Stimulated activated effector memory CD8-positive, alpha-beta T cell treated with anti-CD3 and anti-CD28 coated beads, Interleukin-12 subunit alpha, Interleukin-12 subunit beta, amount 100 ng/mL, for 72 hours (primary cell): ENCODE results near the gene PLPP3.

Experiments used
- ATAC-seq: fragments of 150-1000 bp; cut with Tn5 transposase; 2 replicates; pipeline ENCODE4 v1.10.0; 2021
- DNase-seq, 2 donors: peaks; one replicate each; pipeline ENCODE4 v3.0.0; 2021 to 2022; ENCODE audit warnings: low spot score in 2 of 2
- H3K27ac Mint-ChIP-seq: one replicate; pipeline ENCODE4 v1.8.0; 2022; ENCODE audit warnings: mild to moderate bottlenecking, mixed read lengths
- H3K36me3 Mint-ChIP-seq: one replicate; pipeline ENCODE4 v1.8.0; 2022; ENCODE audit warnings: mild to moderate bottlenecking, mixed read lengths
- H3K4me1 Mint-ChIP-seq: one replicate; pipeline ENCODE4 v1.8.0; 2022; ENCODE audit warnings: mixed read lengths
- H3K4me3 Mint-ChIP-seq: one replicate; pipeline ENCODE4 v1.8.0; 2022; ENCODE audit warnings: mild to moderate bottlenecking, mixed read lengths
- H3K9me3 Mint-ChIP-seq: one replicate; pipeline ENCODE4 v1.8.0; 2022; ENCODE audit warnings: mixed read lengths

The PLPP3 gene

DNA sequence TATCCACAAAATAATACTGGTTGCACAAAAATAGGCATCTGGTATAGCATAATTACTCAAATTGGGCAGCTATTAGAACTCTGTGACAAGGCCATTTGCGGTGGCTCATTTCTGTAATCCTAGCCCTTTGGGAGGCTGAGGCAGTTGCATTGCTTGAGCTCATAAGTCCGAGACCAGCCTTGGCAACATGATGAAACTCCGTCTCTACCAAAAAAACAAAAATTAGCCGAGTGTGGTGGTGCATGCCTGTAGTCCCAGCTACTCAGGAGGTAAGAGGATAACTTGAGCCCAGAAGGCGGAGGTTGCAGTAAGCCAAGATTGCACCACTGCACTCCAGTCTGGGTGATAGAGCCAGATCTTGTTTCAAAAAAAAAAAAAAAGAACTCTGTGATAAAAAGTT, 36.7 kb downstream of the PLPP3 start:
- no peaks in the 10 kb centered on the region for H3K4me1 Mint-ChIP-seq
- peaks cover 3% of the 10 kb centered on the region for H3K9me3 Mint-ChIP-seq
- H3K27ac Mint-ChIP-seq, result no peak overlapping the region
- no peak for ATAC-seq
- DNase-seq, result no peak
- H3K36me3 Mint-ChIP-seq, result no peaks in the 10 kb centered on the region
- H3K4me3 Mint-ChIP-seq, result no peak overlapping the region

DNA sequence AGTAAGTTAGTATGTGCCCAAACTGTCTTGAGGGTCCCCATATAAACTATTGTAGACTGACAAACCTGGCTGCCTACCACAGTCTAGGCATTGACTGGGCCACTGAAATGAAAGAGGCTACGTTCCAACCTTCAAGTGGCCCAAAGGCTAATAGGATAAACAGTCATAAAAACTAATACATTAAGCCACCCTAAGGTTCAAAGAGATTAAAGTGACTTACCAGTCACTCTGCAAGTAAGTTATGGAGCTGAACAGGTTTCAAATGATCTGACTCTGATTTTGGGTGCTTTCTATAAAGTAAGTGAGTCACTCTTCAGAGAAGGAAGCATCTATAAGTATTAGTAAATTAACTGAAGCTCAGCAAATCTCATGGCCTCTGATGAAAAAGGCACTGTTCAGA, 38.0 kb downstream of the PLPP3 start:
- H3K4me1 Mint-ChIP-seq, result no peaks in the 10 kb centered on the region
- ATAC-seq (no peak), DNase-seq (no peak)
- no peak overlapping the region for H3K27ac Mint-ChIP-seq
- H3K4me3 Mint-ChIP-seq, result no peak overlapping the region
- no peaks in the 10 kb centered on the region for H3K36me3 Mint-ChIP-seq
- H3K9me3 Mint-ChIP-seq, result peaks cover 3% of the 10 kb centered on the region

DNA sequence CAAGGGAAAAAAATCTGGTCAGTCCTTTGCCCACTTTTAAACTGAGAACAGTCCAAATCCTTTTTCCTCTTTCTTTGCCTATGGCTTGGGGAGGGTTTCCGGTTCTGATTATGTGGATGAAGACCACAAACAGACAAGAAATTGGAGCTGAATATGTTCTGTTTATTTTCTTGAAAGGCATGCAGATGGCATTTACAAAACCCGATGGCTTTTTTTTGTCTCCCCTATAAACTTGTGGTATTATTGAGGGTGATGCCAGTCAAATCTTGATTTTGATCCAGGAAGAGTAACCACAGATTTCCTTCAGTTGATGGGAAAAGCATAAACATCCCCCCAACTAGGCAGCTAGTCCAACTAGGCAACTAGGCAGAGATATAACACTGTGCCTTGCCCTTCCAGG, 38.9 kb downstream of the PLPP3 start:
- no peak for ATAC-seq
- Mint-ChIP-seq H3K4me1 (no peaks in the 10 kb centered on the region), H3K36me3 (no peaks in the 10 kb centered on the region), H3K4me3 (no peak overlapping the region), H3K27ac (no peak overlapping the region), H3K9me3 (peaks cover 3% of the 10 kb centered on the region)
- DNase-seq, result no peak

GRCh38 chr1:56539520-56539931, 39.8 kb downstream of the PLPP3 start:
- peaks cover 3% of the 10 kb centered on the region for H3K9me3 Mint-ChIP-seq
- no peaks in the 10 kb centered on the region for H3K4me1 Mint-ChIP-seq
- ATAC-seq, result no peak
- DNase-seq, result no peak
- H3K4me3 Mint-ChIP-seq, result no peak overlapping the region
- H3K27ac Mint-ChIP-seq, result no peak overlapping the region
- H3K36me3 Mint-ChIP-seq, result no peaks in the 10 kb centered on the region

DNA sequence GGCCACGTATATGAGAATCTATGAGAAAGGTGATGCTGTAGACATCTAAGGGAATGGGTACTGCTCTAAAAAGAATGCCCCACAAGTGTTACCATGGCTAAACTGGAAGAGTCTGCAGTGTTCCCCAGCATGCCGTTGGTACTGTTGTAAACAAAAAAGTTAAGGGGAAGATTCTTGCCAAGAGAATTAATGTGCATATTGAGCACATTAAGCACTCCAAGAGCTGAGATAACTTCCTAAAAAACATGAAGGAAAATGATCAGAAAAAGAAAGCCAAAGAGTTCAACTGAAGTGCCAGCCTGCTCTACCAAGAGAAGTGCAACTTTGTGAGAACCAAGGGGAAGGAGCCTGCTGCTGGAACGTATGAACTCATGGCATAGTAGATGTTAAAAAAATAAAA, 40.8 kb downstream of the PLPP3 start:
- Mint-ChIP-seq H3K4me3 (no peak overlapping the region), H3K9me3 (peaks cover 3% of the 10 kb centered on the region), H3K27ac (no peak overlapping the region), H3K4me1 (no peaks in the 10 kb centered on the region), H3K36me3 (no peaks in the 10 kb centered on the region)
- ATAC-seq, result no peak
- no peak for DNase-seq

DNA sequence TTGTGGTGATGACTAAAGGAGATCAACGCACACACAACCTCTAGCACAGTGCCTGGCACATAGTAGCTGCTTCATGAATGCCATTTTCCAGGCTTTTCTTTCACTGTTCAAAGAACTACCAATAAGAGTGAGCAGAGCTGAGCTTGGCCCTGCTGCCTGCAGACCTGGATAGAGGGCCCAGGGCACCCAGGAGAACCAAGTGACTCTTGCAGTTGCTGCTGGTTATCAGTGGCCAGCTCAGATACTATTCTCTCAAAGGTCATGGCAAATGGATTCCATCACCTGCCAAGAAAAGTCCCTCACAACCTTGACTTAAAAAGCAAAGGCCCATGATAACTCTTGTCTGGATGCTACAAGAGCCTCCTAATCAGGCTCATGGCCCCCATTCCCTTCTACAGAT, 41.7 kb downstream of the PLPP3 start:
- DNase-seq, result no peak
- Mint-ChIP-seq H3K4me1 (no peaks in the 10 kb centered on the region), H3K9me3 (peaks cover 3% of the 10 kb centered on the region), H3K27ac (no peak overlapping the region), H3K4me3 (no peak overlapping the region), H3K36me3 (no peaks in the 10 kb centered on the region)
- no peak for ATAC-seq

DNA sequence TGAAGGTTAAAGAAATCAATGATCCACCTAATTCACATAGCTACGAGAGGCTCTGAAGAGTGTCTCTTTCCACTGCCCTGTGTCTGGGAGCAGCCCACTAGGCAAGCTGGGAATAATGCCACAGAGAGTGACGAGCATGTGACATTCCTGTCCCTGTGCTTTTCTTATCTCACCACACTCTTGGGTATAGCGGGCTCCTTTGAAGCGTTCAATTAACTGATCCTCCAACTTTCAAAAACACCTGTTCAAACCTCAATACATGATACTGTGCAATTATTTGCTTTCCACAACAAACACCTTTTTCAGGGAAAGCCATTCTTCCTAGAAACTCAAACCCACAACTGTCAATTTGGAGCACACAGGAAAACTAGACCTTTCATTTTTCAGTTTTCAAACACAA, 43.4 kb downstream of the PLPP3 start:
- ATAC-seq (no peak), DNase-seq (no peak)
- peaks cover under 1% of the 10 kb centered on the region for H3K9me3 Mint-ChIP-seq
- H3K27ac Mint-ChIP-seq, result no peak overlapping the region
- H3K4me1 Mint-ChIP-seq, result no peaks in the 10 kb centered on the region
- H3K36me3 Mint-ChIP-seq, result no peaks in the 10 kb centered on the region
- no peak overlapping the region for H3K4me3 Mint-ChIP-seq

- Mint-ChIP-seq H3K27ac (no peak overlapping the region), H3K4me3 (no peak overlapping the region), H3K4me1 (no peaks in the 10 kb centered on the region), H3K9me3 (no peaks in the 10 kb centered on the region), H3K36me3 (no peaks in the 10 kb centered on the region)
- DNase-seq (no peak), ATAC-seq (no peak)
Observed at GRCh38 chr1:56535362-56535761, 44.0 kb downstream of the PLPP3 start.

GRCh38 chr1:56534130-56534651, 45.2 kb downstream of the PLPP3 start:
- Mint-ChIP-seq H3K36me3 (no peaks in the 10 kb centered on the region), H3K27ac (no peak overlapping the region), H3K4me3 (no peak overlapping the region), H3K9me3 (no peaks in the 10 kb centered on the region), H3K4me1 (no peaks in the 10 kb centered on the region)
- DNase-seq, result no peak
- ATAC-seq, result no peak

GRCh38 chr1:56533621-56534020, 45.7 kb downstream of the PLPP3 start:
- Mint-ChIP-seq H3K9me3 (no peaks in the 10 kb centered on the region), H3K4me1 (no peaks in the 10 kb centered on the region), H3K27ac (no peak overlapping the region), H3K36me3 (no peaks in the 10 kb centered on the region), H3K4me3 (no peak overlapping the region)
- ATAC-seq, result no peak
- DNase-seq, result no peak

DNA sequence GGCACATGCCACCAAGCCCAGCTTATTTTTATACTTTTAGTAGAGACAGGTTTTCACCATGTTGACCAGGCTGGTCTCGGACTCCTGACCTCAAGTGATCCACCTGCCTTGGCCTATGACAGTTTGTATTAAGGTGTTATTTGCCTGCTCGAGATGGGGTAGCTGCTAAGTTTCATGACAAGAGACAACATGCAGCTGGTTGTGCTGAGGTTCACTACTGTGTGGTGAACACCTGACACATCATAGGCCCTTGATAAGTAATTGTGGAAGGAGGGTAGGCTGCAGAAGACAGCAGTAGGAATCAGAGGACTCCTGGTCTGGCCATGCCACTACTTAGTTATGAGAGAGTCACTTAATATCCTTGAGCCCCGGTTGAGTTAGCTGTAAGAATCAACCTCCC, 46.2 kb downstream of the PLPP3 start:
- Mint-ChIP-seq H3K9me3 (no peaks in the 10 kb centered on the region), H3K36me3 (no peaks in the 10 kb centered on the region), H3K27ac (no peak overlapping the region), H3K4me1 (no peaks in the 10 kb centered on the region), H3K4me3 (no peak overlapping the region)
- DNase-seq (no peak), ATAC-seq (no peak)

GRCh38 chr1:56532350-56532683, 47.0 kb downstream of the PLPP3 start:
- no peaks in the 10 kb centered on the region for H3K4me1 Mint-ChIP-seq

DNA sequence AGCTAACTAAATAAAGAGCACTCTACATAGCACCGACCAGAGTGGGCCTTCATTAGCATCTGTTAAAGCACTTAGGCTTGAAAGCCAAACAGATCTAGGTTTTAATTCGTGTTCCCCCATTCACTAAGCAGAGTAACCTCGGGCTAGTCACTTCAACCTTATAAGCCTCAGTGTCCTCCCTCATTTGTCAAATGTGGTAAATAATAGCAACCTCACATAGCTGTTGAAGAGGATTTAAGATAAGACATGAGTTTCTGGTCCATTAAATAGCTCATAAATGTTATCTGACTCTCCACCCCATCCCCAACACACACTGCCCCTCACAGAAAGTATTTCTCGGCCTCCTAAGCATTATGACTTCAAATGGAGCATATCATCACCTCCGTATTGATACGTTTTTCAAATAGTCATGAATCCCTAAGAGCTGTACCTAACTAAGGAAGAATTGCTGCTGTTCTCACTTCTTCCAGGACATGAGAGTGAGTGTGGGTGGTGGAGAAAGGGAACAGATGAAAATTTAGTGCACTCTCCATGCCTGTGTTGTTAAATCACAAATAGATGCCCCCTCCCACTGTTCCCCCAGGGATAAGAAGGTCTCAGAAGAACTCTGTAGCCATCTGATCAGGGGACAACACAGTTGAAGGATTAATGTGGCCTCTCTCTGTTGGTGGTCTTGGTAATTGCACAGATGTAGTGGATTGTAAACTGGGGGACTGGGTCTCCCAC, 47.6 kb downstream of the PLPP3 start:
- H3K9me3 Mint-ChIP-seq, result no peaks in the 10 kb centered on the region
- H3K27ac Mint-ChIP-seq, result no peak overlapping the region
- DNase-seq (no peak), ATAC-seq (no peak)
- no peaks in the 10 kb centered on the region for H3K4me1 Mint-ChIP-seq
- H3K36me3 Mint-ChIP-seq, result no peaks in the 10 kb centered on the region
- H3K4me3 Mint-ChIP-seq, result no peak overlapping the region

More at GRCh38 chr1:56532350-56532683, 47.0 kb downstream of the PLPP3 start:
- Mint-ChIP-seq H3K9me3 (no peaks in the 10 kb centered on the region), H3K4me3 (no peak overlapping the region), H3K27ac (no peak overlapping the region), H3K36me3 (no peaks in the 10 kb centered on the region)
- ATAC-seq (no peak), DNase-seq (no peak)

GRCh38 chr1:56529801-56530200, 49.6 kb downstream of the PLPP3 start:
- ATAC-seq (no peak), DNase-seq (no peak)
- Mint-ChIP-seq H3K4me1 (no peaks in the 10 kb centered on the region), H3K9me3 (no peaks in the 10 kb centered on the region), H3K36me3 (no peaks in the 10 kb centered on the region), H3K27ac (no peak overlapping the region), H3K4me3 (no peak overlapping the region)

DNA sequence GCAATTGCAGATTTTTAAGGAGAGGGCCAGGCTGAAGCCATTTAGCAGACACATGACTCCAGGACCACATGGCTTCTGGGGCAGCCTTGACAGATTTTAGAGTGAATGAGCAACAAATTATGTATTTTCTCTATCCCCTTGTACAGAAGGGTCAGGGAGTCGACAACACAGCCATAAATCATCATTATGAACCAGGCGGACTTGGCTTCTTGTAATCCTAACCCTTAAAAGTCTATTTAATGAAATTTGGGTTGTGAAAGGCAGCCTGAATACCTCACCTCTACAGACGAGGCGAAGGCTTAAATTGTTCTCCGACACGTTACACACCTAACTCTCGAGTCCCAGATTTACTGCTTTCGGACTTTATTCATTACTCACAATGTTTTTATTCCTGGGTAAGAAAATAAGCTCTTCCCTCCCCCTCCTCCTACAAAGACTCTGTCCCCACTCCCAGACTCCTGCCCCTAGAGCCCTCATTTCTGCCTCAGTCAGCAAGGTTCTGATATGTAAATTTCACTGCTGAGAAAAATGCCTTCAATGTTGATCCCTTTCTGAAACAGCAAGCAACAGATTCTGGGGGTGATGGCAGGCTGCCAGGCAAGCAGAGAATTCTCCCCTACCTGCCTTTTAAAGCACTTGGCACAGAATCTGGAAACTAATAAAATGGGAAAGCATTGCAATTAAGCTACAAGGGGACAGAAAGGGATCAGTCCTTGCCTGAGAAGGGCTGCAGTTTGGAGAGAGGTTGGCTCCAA, 51.6 kb downstream of the PLPP3 start:
- H3K27ac Mint-ChIP-seq, result no peak overlapping the region
- DNase-seq, result no peak
- no peaks in the 10 kb centered on the region for H3K4me1 Mint-ChIP-seq
- no peaks in the 10 kb centered on the region for H3K36me3 Mint-ChIP-seq
- no peak for ATAC-seq
- H3K4me3 Mint-ChIP-seq, result no peak overlapping the region
- no peaks in the 10 kb centered on the region for H3K9me3 Mint-ChIP-seq

DNA sequence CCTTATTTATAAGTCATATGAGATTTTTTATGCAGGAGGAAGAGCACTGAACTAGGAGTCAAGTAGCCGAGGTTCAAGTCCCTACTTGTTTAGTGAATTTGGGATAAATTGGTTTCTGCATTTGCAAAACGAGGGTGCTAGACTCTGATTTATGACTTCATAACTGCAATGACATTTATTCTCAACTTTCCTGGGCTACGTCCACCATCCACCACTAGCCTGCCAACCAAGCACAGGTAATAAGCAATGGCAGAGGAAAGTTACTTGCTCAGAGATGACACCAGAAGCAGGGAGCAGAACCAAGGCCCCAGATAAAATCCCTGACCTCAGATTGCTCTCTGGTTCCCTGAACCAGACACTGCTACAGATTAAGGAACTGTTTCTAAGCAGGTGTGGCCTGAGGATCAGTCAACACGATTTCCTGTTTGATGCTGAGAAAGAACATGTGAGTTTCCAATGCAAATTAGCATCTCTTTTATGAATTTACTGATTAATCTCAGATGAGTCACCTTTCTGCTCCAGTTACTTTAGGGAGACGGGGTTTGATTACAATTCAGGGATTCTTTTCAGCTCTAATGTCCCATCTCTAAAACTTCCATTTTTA, 52.7 kb downstream of the PLPP3 start:
- Mint-ChIP-seq H3K36me3 (no peaks in the 10 kb centered on the region), H3K4me1 (no peaks in the 10 kb centered on the region), H3K4me3 (no peak overlapping the region), H3K27ac (no peak overlapping the region), H3K9me3 (no peaks in the 10 kb centered on the region)
- no peak for ATAC-seq
- DNase-seq, result no peak
